AG09319 (cell line): ENCODE results near the gene ZDHHC14.
"Not testable (repeated sequence)": the region's sequence is repeated elsewhere in the genome, so short reads cannot be mapped to it uniquely, and the experiment has no call there.

ENCODE experiments used
- DNase-seq: peaks from one replicate; pipeline ENCODE4 v3.0.0-alpha.2; 2010; ENCODE audit warnings: low read depth; ENCODE audit errors: extremely low read depth
- TF ChIP-seq, protein P1 (sequence below): IDR thresholded peaks from 2 replicates; pipeline ENCODE4 v1.5.1; 2011; ENCODE audit warnings: low read depth, mild to moderate bottlenecking, inconsistent platforms, low read length, moderate library complexity

Gene ZDHHC14

GRCh38 chr6:157571950-157572349 is 191.0 kb downstream of the ZDHHC14 start:
- TF ChIP-seq, protein P1, sequence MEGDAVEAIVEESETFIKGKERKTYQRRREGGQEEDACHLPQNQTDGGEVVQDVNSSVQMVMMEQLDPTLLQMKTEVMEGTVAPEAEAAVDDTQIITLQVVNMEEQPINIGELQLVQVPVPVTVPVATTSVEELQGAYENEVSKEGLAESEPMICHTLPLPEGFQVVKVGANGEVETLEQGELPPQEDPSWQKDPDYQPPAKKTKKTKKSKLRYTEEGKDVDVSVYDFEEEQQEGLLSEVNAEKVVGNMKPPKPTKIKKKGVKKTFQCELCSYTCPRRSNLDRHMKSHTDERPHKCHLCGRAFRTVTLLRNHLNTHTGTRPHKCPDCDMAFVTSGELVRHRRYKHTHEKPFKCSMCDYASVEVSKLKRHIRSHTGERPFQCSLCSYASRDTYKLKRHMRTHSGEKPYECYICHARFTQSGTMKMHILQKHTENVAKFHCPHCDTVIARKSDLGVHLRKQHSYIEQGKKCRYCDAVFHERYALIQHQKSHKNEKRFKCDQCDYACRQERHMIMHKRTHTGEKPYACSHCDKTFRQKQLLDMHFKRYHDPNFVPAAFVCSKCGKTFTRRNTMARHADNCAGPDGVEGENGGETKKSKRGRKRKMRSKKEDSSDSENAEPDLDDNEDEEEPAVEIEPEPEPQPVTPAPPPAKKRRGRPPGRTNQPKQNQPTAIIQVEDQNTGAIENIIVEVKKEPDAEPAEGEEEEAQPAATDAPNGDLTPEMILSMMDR: no peak
- DNase-seq: no peak

DNA sequence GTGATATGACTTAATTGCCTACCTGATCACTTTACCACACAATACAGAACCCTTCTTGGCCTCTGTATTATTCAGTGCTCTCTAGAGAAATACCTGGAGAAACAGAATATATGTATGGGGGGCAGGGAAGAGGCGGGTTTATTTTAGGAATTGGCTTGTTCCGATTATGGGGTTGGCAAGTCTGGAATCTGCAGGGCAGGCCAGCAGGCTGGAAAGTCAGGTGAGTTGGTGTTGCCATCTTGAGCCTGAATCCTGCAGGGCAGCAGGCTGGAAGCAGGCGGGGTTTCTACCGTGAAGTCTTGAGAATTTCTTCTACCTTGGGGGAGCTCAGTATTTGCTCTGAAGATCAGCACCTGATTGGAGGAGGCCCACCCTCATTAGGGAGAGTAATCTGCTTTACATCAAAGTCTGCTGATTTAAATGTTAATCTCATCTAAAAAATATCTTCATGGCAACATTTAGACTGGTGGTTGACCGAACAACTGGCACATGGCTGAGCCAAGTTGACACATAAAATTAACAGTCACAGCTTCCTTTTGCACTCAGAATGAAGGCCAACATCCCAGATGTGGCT is 193.9 kb downstream of the ZDHHC14 start:
- DNase-seq: no peak
- TF ChIP-seq, protein P1: no peak

DNA sequence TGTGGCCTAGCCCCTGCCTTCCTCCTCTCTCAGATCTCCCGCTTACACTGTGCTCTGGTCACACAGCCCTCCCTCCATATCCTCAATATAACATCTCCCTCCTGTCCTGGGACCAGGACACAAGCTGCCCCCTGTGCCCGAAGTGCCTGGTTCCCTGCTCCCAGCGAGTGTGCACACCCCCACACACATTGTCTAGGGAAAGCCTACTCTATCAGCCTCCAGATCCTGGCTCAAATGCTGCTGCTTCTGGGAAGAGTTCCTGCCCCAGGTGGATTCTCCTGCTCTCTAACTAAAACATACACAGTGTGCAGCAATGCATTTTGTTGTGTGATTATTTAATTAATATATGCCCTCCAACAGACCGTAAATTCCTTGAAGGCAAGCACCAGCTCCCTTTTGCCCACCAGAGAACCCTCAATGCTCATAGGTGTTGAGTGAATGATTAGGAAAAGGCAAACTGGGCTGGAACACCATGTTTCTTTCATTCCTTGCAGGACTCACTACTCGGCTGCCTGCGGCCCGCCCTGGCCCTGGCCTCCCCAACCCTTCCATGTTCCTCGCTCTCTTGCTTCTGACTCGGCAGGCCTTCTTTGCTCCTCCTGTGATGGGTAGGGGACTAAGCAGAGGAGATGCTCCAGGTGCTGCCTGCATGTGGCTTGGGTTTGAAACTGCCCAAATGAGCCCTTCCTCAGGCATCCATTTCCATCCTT is 194.6 kb downstream of the ZDHHC14 start:
- TF ChIP-seq, protein P1: no peak
- DNase-seq: no peak

GRCh38 chr6:157576991-157577390 is 196.0 kb downstream of the ZDHHC14 start:
- DNase-seq: not testable (repeated sequence)

GRCh38 chr6:157578527-157578926 is 197.5 kb downstream of the ZDHHC14 start:
- not testable (repeated sequence) for DNase-seq

DNA sequence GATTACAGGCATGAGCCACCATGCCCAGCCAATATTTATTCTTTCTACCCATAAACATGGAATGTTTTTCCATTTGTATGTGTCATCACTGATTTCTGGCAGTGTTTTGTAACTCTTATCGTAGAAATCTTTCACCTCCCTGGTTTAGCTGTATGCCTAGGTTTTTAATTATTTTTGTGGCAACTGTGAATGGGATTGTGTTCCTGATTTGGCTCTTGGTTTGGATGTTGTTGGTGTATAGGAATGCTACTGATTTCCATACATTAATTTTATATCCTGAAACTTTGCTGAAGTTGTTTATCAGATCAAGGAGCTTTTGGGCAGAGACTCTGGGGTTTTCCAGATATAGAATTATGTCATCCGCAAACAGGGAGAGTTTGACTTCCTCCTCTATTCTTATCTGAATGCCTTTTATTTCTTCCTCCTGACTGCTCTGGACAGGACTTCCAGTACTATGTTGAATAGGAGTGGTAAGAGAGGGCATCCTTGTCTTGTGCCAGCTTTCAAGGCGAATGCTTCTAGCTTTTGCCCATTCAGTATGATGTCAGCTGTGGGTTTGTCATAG is 198.6 kb downstream of the ZDHHC14 start:
- no peak for DNase-seq
- TF ChIP-seq, protein P1: no peak

DNA sequence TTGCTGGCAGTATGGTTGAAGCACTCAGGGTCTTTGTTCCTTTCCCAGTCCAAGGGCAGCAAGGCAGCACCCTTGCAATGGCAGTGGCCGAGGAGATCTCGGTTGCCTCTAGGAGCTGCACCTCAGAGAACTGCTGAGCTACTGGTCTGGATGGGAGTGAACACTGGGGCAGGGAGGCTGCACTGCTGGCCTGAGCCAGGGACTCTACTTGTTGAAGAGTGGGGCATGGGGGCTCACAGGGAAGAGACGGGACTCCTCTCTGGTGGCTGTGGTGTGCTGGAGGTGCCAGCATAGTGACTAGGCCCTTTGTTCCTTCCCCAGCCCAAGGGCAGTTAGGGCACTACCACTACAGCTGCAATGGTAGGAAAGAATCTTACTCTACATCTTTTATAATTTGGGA is 203.0 kb downstream of the ZDHHC14 start:
- TF ChIP-seq, protein P1: no peak
- no peak for DNase-seq

DNA sequence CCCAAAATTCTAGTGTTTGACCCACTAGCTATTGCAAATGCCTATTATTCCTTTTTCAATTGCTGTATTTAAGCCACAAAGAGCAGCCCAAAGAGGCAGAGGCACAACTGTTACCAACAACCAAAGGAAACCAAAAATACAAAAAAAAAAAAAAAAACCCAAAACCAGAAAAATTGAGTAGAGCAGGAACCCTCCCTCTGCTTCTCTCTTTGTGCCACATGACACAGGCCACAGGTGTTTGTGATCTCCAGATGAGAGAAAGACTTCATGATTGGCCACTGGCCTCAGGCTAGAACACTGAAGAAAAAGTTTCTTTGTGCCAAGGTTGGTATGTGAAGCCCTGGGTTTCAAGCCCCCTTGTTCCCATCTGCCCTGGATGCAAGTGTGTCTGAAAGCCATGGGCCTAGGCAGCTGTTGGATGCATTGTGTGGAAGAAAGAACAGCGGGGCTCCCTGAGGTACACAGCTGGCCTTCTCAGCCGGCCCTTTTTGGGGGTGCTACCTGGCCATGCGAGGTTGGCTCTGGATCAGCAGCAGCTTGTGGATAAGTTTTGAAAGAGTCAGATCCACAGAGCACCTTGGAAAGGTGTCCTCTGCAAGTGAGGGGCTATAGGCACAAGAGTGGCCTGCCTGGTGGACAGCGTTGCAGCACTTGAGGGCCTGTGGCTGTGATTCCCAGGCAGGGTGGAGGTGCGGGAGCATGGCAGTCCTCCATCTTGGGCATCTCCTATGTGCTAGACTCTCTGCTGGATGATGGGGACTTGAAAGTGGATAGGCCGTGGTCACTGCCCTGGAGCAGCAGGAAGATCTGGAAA is 204.5 kb downstream of the ZDHHC14 start:
- no peak for DNase-seq

More for the DNA sequence above, 204.5 kb downstream of the ZDHHC14 start:
- TF ChIP-seq, protein P1: no peak
